ENCODE data around the gene PRDM15. TPM values are rescaled to one million over a fixed set of nuclear protein-coding genes. Genes with fewer than 3 reads are reported as not detected.

The PRDM15 gene
- total RNA-seq, 2 donors from 2014 or later: 6.7 to 18.1 TPM

- whole genome bisulfite sequencing: 9% methylated on average over 33 of the region's 45 CpGs
- no peaks in the 10 kb centered on the region for H3K9me3 ChIP-seq
- DNase-seq (ENCODE audit: low spot score): peak; percentile 90
- TF ChIP-seq CTCF (IDR thresholded peaks at IDR 0.05) (peak; percentile 86 to 96 (median 90)), POLR2AphosphoS5 (IDR thresholded peaks at IDR 0.05) (peak; percentile 51), POLR2A (IDR thresholded peaks at IDR 0.05) (no peak)
- no peaks in the 10 kb centered on the region for H3K27me3 ChIP-seq (replicated peaks; ENCODE audit: insufficient read depth)
- intact Hi-C loops (cut with DNase I): loop anchor here (1.0 kb wide), 1 partner anchor 166 kb away; no protein-coding TSS in a partner anchor
- H3K4me1 ChIP-seq (replicated peaks): no peaks in the 10 kb centered on the region
- H3K36me3 ChIP-seq: no peaks in the 10 kb centered on the region
- H3K4me3 ChIP-seq: no peak overlapping the region
- H3K27ac ChIP-seq: peak overlapping the region; percentile 59 to 73
These were observed 101.0 kb downstream of the PRDM15 start for GRCh38 chr21:41777951-41778815.

- no peaks in the 10 kb centered on the region for H3K9me3 ChIP-seq
- no peak for TF ChIP-seq CTCF (IDR thresholded peaks at IDR 0.05)
- TF ChIP-seq POLR2AphosphoS5 (IDR thresholded peaks at IDR 0.05): no peak
- no peak for TF ChIP-seq POLR2A (IDR thresholded peaks at IDR 0.05)
- H3K27ac ChIP-seq: peak overlapping the region in 1 of 2 donors; percentile 19
- H3K4me3 ChIP-seq: no peak overlapping the region
- H3K36me3 ChIP-seq: no peaks in the 10 kb centered on the region
- H3K4me1 ChIP-seq (replicated peaks): no peaks in the 10 kb centered on the region
- WGBS: 83% methylated on average over 4 of the region's 4 CpGs
- intact Hi-C loops (cut with DNase I): no loop called here
- no peaks in the 10 kb centered on the region for H3K27me3 ChIP-seq (replicated peaks; ENCODE audit: insufficient read depth)
- DNase-seq (ENCODE audit: low spot score): no peak
These were observed 102.4 kb downstream of the PRDM15 start for GRCh38 chr21:41776778-41777177.

- no peaks in the 10 kb centered on the region for H3K27me3 ChIP-seq (replicated peaks; ENCODE audit: insufficient read depth)
- no peak overlapping the region for H3K27ac ChIP-seq
These were observed 104.0 kb downstream of the PRDM15 start for GRCh38 chr21:41775149-41775472.

GRCh38 chr21:41774467-41775148 is 104.5 kb downstream of the PRDM15 start:
- no peaks in the 10 kb centered on the region for H3K9me3 ChIP-seq
- H3K4me3 ChIP-seq: no peak overlapping the region
- H3K4me1 ChIP-seq (replicated peaks): no peaks in the 10 kb centered on the region
- H3K36me3 ChIP-seq: no peaks in the 10 kb centered on the region
- no peak overlapping the region for H3K27ac ChIP-seq
- no peak for DNase-seq (ENCODE audit: low spot score)
- H3K27me3 ChIP-seq (replicated peaks; ENCODE audit: insufficient read depth): no peaks in the 10 kb centered on the region
- 54% methylated on average over 10 of the region's 10 CpGs for WGBS
- intact Hi-C loops (cut with DNase I): no loop called here
- TF ChIP-seq POLR2AphosphoS5 (IDR thresholded peaks at IDR 0.05) (no peak), POLR2A (IDR thresholded peaks at IDR 0.05) (no peak), CTCF (IDR thresholded peaks at IDR 0.05) (no peak)

More at GRCh38 chr21:41775149-41775472, 104.0 kb downstream of the PRDM15 start:
- Histone ChIP-seq H3K4me1 (replicated peaks) (no peaks in the 10 kb centered on the region), H3K4me3 (no peak overlapping the region), H3K36me3 (no peaks in the 10 kb centered on the region), H3K9me3 (no peaks in the 10 kb centered on the region)
- WGBS: 55% methylated on average over 3 of the region's 3 CpGs
- TF ChIP-seq CTCF (IDR thresholded peaks at IDR 0.05) (no peak), POLR2A (IDR thresholded peaks at IDR 0.05) (no peak), POLR2AphosphoS5 (IDR thresholded peaks at IDR 0.05) (no peak)
- no peak for DNase-seq (ENCODE audit: low spot score)
- intact Hi-C loops (cut with DNase I): no loop called here

All from prostate gland (tissue), 2 donors.